ENCODE results near the gene NBR1.

DNA sequence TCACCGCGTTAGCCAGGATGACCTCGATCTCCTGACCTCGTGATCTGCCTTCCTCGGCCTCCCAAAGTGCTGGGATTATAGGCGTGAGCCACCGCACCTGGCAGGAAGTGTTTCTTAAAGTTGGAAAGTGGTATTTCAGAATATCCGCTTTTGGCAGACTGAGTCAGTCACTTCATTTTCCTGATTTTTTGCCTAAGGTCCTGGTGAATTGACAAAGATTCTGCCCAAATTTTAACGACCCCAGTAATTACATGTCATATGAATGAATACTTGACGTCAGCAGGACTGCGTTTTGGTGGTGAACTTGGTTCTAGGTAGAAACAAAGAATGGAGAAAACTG is 41.4 kb upstream of the NBR1 start:
- TF ChIP-seq RAD21 (IDR thresholded peaks at IDR 0.05; ENCODE audit: low read length) (no peak), MXI1 (IDR thresholded peaks at IDR 0.05; ENCODE audit: borderline replicate concordance, low read depth, low read length) (no peak), CEBPB (IDR thresholded peaks at IDR 0.05; ENCODE audit: low read depth, low read length) (no peak), POLR2A (IDR thresholded peaks at IDR 0.05; ENCODE audit: low read depth, low read length) (no peak), RFX5 (IDR thresholded peaks at IDR 0.05; ENCODE audit: low read depth, low read length) (no peak), FOS (IDR thresholded peaks at IDR 0.05; ENCODE audit: low read depth, low read length) (no peak), SMC3 (IDR thresholded peaks at IDR 0.05; ENCODE audit: low read depth, low read length) (no peak)
- TF ChIP-seq, protein P1, sequence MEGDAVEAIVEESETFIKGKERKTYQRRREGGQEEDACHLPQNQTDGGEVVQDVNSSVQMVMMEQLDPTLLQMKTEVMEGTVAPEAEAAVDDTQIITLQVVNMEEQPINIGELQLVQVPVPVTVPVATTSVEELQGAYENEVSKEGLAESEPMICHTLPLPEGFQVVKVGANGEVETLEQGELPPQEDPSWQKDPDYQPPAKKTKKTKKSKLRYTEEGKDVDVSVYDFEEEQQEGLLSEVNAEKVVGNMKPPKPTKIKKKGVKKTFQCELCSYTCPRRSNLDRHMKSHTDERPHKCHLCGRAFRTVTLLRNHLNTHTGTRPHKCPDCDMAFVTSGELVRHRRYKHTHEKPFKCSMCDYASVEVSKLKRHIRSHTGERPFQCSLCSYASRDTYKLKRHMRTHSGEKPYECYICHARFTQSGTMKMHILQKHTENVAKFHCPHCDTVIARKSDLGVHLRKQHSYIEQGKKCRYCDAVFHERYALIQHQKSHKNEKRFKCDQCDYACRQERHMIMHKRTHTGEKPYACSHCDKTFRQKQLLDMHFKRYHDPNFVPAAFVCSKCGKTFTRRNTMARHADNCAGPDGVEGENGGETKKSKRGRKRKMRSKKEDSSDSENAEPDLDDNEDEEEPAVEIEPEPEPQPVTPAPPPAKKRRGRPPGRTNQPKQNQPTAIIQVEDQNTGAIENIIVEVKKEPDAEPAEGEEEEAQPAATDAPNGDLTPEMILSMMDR (conservative IDR thresholded peaks at IDR 0.05; ENCODE audit: low read depth, low read length), result no peak
- TF ChIP-seq, protein P2, sequence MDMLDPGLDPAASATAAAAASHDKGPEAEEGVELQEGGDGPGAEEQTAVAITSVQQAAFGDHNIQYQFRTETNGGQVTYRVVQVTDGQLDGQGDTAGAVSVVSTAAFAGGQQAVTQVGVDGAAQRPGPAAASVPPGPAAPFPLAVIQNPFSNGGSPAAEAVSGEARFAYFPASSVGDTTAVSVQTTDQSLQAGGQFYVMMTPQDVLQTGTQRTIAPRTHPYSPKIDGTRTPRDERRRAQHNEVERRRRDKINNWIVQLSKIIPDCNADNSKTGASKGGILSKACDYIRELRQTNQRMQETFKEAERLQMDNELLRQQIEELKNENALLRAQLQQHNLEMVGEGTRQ (IDR thresholded peaks at IDR 0.05; ENCODE audit: low read depth, low read length), result no peak
